ENCODE measurements around the gene ZFX.

- no peak for TF ChIP-seq CTCF (IDR thresholded peaks at IDR 0.05; ENCODE audit: insufficient read depth, low read length)
- TF ChIP-seq POLR2AphosphoS5 (IDR thresholded peaks at IDR 0.05; ENCODE audit: low read depth) = no peak
- TF ChIP-seq REST (IDR thresholded peaks at IDR 0.05; ENCODE audit: insufficient replicate concordance, low read depth) = no peak
Observed at GRCh38 chrX:24204331-24204730, 54.8 kb downstream of the ZFX start.

All from HL-60 (cell line).